ENCODE measurements around the gene PLA2G4E.

PLA2G4E gene

GRCh38 chr15:41935566-41936020, 85.2 kb downstream of the PLA2G4E start:
- no peak for DNase-seq (ENCODE audit: low spot score)

GRCh38 chr15:41934843-41935242, 86.0 kb downstream of the PLA2G4E start:
- DNase-seq (ENCODE audit: low spot score): no peak

GRCh38 chr15:41933771-41934170, 87.1 kb downstream of the PLA2G4E start:
- no peak for DNase-seq (ENCODE audit: low spot score)

GRCh38 chr15:41933326-41933725, 87.5 kb downstream of the PLA2G4E start:
- no peak for DNase-seq (ENCODE audit: low spot score)

GRCh38 chr15:41932511-41933289, 88.1 kb downstream of the PLA2G4E start:
- no peak for DNase-seq (ENCODE audit: low spot score)

- no peak for DNase-seq (ENCODE audit: low spot score)
Measured at GRCh38 chr15:41932101-41932500, 88.7 kb downstream of the PLA2G4E start.
